NT2/D1 (cell line): Measurements from ENCODE around the gene TMC8.

Experiments
- SUZ12 ChIP-seq: IDR thresholded peaks from 2 replicates; pipeline ENCODE4 v1.6.1; 2011; ENCODE audit not compliant: insufficient read length, insufficient read depth; ENCODE audit errors: extremely low read depth
- YY1 ChIP-seq: IDR thresholded peaks from 2 replicates; pipeline ENCODE4 v1.6.1; 2011; ENCODE audit not compliant: insufficient read length, insufficient read depth
- ZNF274 ChIP-seq: IDR thresholded peaks from 2 replicates; pipeline ENCODE4 v1.6.1; 2011; ENCODE audit warnings: mild to moderate bottlenecking, low read depth, low read length

DNA sequence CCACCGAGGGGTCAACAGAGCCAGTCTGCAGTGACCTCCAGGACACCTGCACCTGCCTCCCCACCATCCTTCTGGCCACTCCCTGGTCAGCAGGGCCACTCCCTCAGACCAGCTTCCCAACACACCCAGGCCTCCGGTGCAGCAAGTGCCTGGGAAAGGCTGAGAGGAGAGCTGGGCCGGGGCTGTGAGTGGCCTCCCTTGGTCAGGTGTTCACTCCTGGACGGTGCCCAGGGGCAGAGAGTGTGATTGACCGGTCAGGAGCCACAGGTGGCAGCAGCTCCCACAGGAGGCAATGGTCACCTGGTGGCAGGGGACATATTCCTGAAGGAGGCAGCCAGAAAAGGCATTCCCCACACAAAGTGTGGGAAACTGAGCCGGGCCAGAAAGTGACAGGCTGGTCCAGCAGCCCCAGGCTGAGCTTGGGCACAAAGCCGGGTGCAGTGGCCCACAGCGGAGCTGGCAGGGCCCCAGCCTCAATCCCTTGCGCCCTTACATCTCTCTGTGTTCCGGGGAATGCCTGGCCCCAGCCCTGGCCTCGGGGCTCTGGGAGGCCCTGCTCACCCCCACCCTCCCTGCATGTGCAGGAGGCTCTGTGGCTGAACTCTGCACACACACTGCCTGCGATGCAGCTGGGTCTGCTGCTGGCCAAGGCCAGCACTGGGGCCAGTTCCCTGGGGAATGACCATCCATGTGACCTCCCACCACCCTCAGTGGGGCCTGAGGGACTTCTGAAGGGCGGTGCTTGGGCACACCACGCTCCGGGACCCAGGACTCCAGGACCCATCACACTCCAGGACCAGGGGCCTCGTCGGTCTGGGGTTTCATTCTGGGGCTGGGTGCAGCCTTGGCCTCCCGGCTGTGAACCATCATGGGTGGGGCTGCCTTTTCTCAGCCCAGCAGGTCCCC lies 14.4 kb downstream of the TMC8 start:
- TF ChIP-seq SUZ12: no peak
- TF ChIP-seq YY1: no peak
- TF ChIP-seq ZNF274: no peak
